GM23248 (cell line): ENCODE data around the gene MTHFSD. TPM values are rescaled to one million over a fixed set of nuclear protein-coding genes. Genes with fewer than 3 reads are reported as not detected.
A peak's percentile ranks its signal among the peaks of the same experiment; 100 is the strongest.

Experiments used
- DNase-seq: peaks from one replicate; pipeline ENCODE4 v3.0.0-alpha.2; 2015
- H2AFZ ChIP-seq: fragments of 200-600 bp; sonication (generic); 2 replicates; pipeline ENCODE4 v1.6.1; 2016; ENCODE audit warnings: antibody characterized with exemption
- H3F3A ChIP-seq: fragments of 200-600 bp; sonication (generic); 2 replicates; pipeline ENCODE4 v1.6.1; 2016; ENCODE audit warnings: mild to moderate bottlenecking, antibody characterized with exemption, mixed run types; ENCODE audit not compliant: insufficient read depth
- H3K27ac ChIP-seq: fragments of 200-600 bp; sonication (generic); 2 replicates; pipeline ENCODE4 v1.5.1; 2016; ENCODE audit warnings: mild to moderate bottlenecking
- H3K27me3 ChIP-seq: fragments of 200-600 bp; sonication (generic); replicated peaks from 2 replicates; pipeline ENCODE4 v1.6.1; 2016; ENCODE audit warnings: mild to moderate bottlenecking; ENCODE audit not compliant: insufficient read depth
- H3K36me3 ChIP-seq: fragments of 200-600 bp; sonication (generic); 2 replicates; pipeline ENCODE4 v1.6.1; 2016; ENCODE audit warnings: low read depth, mild to moderate bottlenecking
- H3K4me1 ChIP-seq: fragments of 200-600 bp; sonication (generic); 2 replicates; pipeline ENCODE4 v1.6.1; 2016; ENCODE audit warnings: mild to moderate bottlenecking; ENCODE audit not compliant: insufficient read depth
- H3K4me2 ChIP-seq: fragments of 200-600 bp; sonication (generic); one replicate; pipeline ENCODE4 v1.6.1; 2016; ENCODE audit warnings: mild to moderate bottlenecking; ENCODE audit not compliant: unreplicated experiment
- H3K4me3 ChIP-seq: fragments of 200-600 bp; sonication (generic); 2 replicates; pipeline ENCODE4 v1.5.1; 2016; ENCODE audit warnings: mild to moderate bottlenecking
- H3K79me2 ChIP-seq: fragments of 200-600 bp; sonication (generic); 2 replicates; pipeline ENCODE4 v1.6.1; 2016; ENCODE audit warnings: mild to moderate bottlenecking; ENCODE audit not compliant: insufficient read depth
- H3K9ac ChIP-seq: fragments of 200-600 bp; sonication (generic); 2 replicates; pipeline ENCODE4 v1.6.1; 2016; ENCODE audit warnings: mild to moderate bottlenecking
- H3K9me2 ChIP-seq: fragments of 200-600 bp; sonication (generic); 2 replicates; pipeline ENCODE4 v1.6.1; 2016; ENCODE audit warnings: mixed run types, mild to moderate bottlenecking, moderate library complexity; ENCODE audit not compliant: insufficient read depth
- H3K9me3 ChIP-seq: fragments of 200-600 bp; sonication (generic); one replicate; pipeline ENCODE4 v1.6.1; 2017; ENCODE audit warnings: low read depth
- H4K20me1 ChIP-seq: fragments of 200-600 bp; sonication (generic); 2 replicates; pipeline ENCODE4 v1.6.0; 2016; ENCODE audit not compliant: insufficient read depth
- EZH2 ChIP-seq: fragments of 200-600 bp; sonication (generic); IDR thresholded peaks from 2 replicates; pipeline ENCODE4 v1.6.1; 2018; ENCODE audit warnings: antibody characterized with exemption, mild to moderate bottlenecking; ENCODE audit not compliant: insufficient read depth, poor library complexity, severe bottlenecking
- EZH2phosphoT487 ChIP-seq: fragments of 200-600 bp; sonication (generic); IDR thresholded peaks from 2 replicates; pipeline ENCODE4 v1.6.1; 2018; ENCODE audit warnings: antibody characterized with exemption, moderate library complexity, mild to moderate bottlenecking, low read depth; ENCODE audit not compliant: insufficient read depth
- WGBS, 2 experiments: methylation state at CpG; one replicate each; pipeline ENCODE4 v1.1.6; 2015 to 2017; ENCODE audit warnings: low lambda C conversion rate in 2 of 2, low coverage in 1 of 2; ENCODE audit errors: missing lambda C conversion rate in 2 of 2; 5-methylcytosine and 5-hydroxymethylcytosine counted together
- in situ Hi-C: fragments of 300-500 bp; cut with MboI; formaldehyde crosslinking; loops from 2 replicates; pipeline ENCODE4 v1.15.0; 2020
- polyA plus RNA-seq: library from polyadenylated mRNA; unstranded; fragments of >200 nt; fragmentation: Nextera tagmentation; extraction: Ambion mirVana; gene quantifications from 2 replicates; pipeline ENCODE4 v1.2.1, GENCODE V29; 2016
- total RNA-seq: library from RNA; depleted of rRNA; stranded (reverse); fragments of >200 nt; shearing (Covaris generic); gene quantifications from 2 replicates; pipeline ENCODE4 v1.2.3, GENCODE V29; 2014

Gene MTHFSD
- total and polyA plus RNA-seq, 2 experiments from 2014 or later = 12.9 to 14.0 TPM

DNA sequence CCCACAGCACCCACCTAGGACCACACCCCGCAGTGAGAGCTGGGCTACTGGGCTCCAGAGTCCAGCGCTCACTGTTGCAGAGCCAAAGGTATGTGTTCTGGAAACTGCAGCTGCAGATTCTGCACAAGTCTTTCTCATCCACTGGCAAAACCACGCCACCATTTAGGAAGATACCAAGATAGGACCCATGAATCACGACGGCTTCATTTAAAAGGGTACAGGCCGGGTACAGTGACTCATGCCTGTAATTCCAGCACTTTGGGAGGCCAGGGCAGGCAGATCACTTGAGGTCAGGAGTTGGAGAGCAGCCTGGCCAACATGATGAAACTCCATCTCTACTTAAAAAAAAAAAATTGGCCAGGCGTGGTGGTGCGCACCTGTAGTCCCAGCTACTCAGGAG, 25.9 kb downstream of the MTHFSD start:
- Histone ChIP-seq H3K27ac (no peak overlapping the region), H3F3A (no peaks in the 10 kb centered on the region), H4K20me1 (no peaks in the 10 kb centered on the region), H3K9ac (no peak overlapping the region), H3K27me3 (peaks cover 8% of the 10 kb centered on the region), H3K4me3 (no peak overlapping the region), H3K4me1 (no peaks in the 10 kb centered on the region), H3K9me3 (no peaks in the 10 kb centered on the region), H3K79me2 (no peaks in the 10 kb centered on the region), H3K36me3 (no peaks in the 10 kb centered on the region), H3K4me2 (no peak overlapping the region), H2AFZ (no peak overlapping the region), H3K9me2 (no peaks in the 10 kb centered on the region)
- DNase-seq = peak; percentile 37
- in situ Hi-C loops = no loop called here
- WGBS, 2 experiments = 86 to 90% methylated on average over 8 of the region's 8 CpGs
- TF ChIP-seq EZH2phosphoT487 = no peak

GRCh38 chr16:86528061-86528929, 26.7 kb downstream of the MTHFSD start:
- H3K9me2 ChIP-seq = no peaks in the 10 kb centered on the region
- H3K9me3 ChIP-seq = no peaks in the 10 kb centered on the region
- H3K4me3 ChIP-seq = no peak overlapping the region
- H3K79me2 ChIP-seq = no peaks in the 10 kb centered on the region
- no peak overlapping the region for H3K4me2 ChIP-seq
- H3K27me3 ChIP-seq = peaks cover 17% of the 10 kb centered on the region
- no peak overlapping the region for H3K9ac ChIP-seq
- TF ChIP-seq EZH2 (no peak), EZH2phosphoT487 (no peak)
- H3K27ac ChIP-seq = no peak overlapping the region
- DNase-seq = no peak
- H3K4me1 ChIP-seq = no peaks in the 10 kb centered on the region
- 77 to 79% methylated on average over 38 of the region's 38 CpGs for WGBS, 2 experiments
- H4K20me1 ChIP-seq = no peaks in the 10 kb centered on the region
- H3K36me3 ChIP-seq = no peaks in the 10 kb centered on the region
- H2AFZ ChIP-seq = no peak overlapping the region
- no peaks in the 10 kb centered on the region for H3F3A ChIP-seq
- in situ Hi-C loops = no loop called here

GRCh38 chr16:86527366-86527765, 27.7 kb downstream of the MTHFSD start:
- H3K4me3 ChIP-seq = no peak overlapping the region
- TF ChIP-seq EZH2 = no peak
- TF ChIP-seq EZH2phosphoT487 = no peak
- H3K4me2 ChIP-seq = no peak overlapping the region
- H3K9ac ChIP-seq = no peak overlapping the region
- no peak for DNase-seq
- 38 to 42% methylated on average over 15 of the region's 15 CpGs for WGBS, 2 experiments
- no peaks in the 10 kb centered on the region for H3K9me2 ChIP-seq
- no peaks in the 10 kb centered on the region for H3K9me3 ChIP-seq
- H3K36me3 ChIP-seq = no peaks in the 10 kb centered on the region
- no peaks in the 10 kb centered on the region for H3K79me2 ChIP-seq
- no peak overlapping the region for H2AFZ ChIP-seq
- H3K27ac ChIP-seq = no peak overlapping the region
- peaks cover 25% of the 10 kb centered on the region for H3K27me3 ChIP-seq
- no peaks in the 10 kb centered on the region for H3K4me1 ChIP-seq
- H3F3A ChIP-seq = no peaks in the 10 kb centered on the region
- no peaks in the 10 kb centered on the region for H4K20me1 ChIP-seq
- in situ Hi-C loops = no loop called here

DNA sequence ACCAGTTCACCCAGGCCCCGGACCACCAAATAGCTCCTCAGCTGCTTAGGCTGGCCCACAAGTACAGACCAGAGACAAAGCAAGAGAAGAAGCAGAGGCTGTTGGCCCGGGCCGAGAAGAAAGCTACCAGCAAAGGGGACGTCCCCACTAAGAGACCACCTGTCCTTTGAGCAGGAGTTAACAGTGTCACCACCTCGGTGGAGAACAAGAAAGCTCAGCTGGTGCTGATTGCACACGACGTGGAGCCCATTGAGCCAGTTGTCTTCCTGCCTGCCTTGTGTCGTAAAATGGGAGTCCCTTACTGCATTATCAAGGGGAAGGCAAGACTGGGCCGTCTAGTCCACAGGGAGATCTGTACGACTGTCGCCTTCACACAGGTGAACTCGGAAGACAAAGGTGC, 29.3 kb downstream of the MTHFSD start:
- Histone ChIP-seq H3K4me2 (no peak overlapping the region), H3K9me2 (no peaks in the 10 kb centered on the region), H4K20me1 (no peaks in the 10 kb centered on the region), H3K27me3 (peaks cover 38% of the 10 kb centered on the region), H3K4me1 (no peaks in the 10 kb centered on the region), H2AFZ (no peak overlapping the region), H3K36me3 (no peaks in the 10 kb centered on the region), H3F3A (no peaks in the 10 kb centered on the region), H3K9ac (no peak overlapping the region), H3K79me2 (no peaks in the 10 kb centered on the region), H3K27ac (no peak overlapping the region), H3K4me3 (no peak overlapping the region), H3K9me3 (no peaks in the 10 kb centered on the region)
- no peak for DNase-seq
- TF ChIP-seq EZH2 (no peak), EZH2phosphoT487 (no peak)
- in situ Hi-C loops = no loop called here
- WGBS, 2 experiments = 60 to 63% methylated on average over 12 of the region's 12 CpGs
